ENCODE measurements around the gene TACC2. TPM values are rescaled to one million over a fixed set of nuclear protein-coding genes. Genes with fewer than 3 reads are reported as not detected.

TACC2 gene
- total RNA-seq, 4 donors from 2014 or later: 31.0 to 52.5 (median 42.2) TPM

- Histone ChIP-seq H3K27ac (peak overlapping the region in 1 of 4 donors; percentile 5), H3K36me3 (peaks cover 0 to 56% (median 0%) of the 10 kb centered on the region in 3 donors), H3K4me3 (no peak overlapping the region), H3K4me1 (no peaks in the 10 kb centered on the region), H3K27me3 (no peaks in the 10 kb centered on the region), H3K9me3 (no peaks in the 10 kb centered on the region)
- TF ChIP-seq POLR2A (IDR thresholded peaks at IDR 0.05) (no peak), CTCF (IDR thresholded peaks at IDR 0.05) (no peak), EP300 (IDR thresholded peaks at IDR 0.05) (no peak)
- 63 to 72% methylated on average over 2 of the region's 2 CpGs for WGBS, 2 donors
- no peak for DNase-seq (ENCODE audit: low spot score in 2 of 2)
Observed at GRCh38 chr10:122234416-122234815, 245.5 kb downstream of the TACC2 start.

DNA sequence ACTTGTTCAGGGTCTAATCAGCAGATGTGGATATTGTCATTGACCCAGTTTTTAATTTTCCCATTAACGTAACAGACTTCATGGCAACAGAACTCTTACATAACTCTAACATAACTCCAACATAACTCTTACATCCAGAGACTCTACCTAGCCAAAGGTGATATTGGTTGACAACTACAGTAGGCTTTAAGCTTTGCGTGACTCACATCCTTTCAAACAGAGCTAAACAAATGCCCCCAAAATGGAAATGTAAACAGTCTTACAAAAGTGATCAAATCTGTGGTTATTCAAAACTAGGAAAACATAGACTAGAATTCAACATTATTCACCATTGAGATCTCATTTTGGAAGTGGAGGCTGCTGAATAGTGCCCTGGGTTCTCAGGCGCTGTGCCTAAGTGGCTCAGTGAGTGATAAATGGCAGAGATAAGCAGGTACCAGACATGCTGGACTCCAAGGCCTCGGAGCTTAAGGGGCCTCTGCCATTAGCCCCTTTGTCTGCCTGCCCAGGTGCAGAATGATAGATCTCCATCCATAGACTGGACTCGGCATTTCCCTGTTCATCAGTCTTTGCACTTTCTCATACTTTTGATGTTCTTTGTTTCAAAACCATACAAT lies 247.8 kb downstream of the TACC2 start:
- Histone ChIP-seq H3K9me3 (no peaks in the 10 kb centered on the region), H3K27me3 (no peaks in the 10 kb centered on the region), H3K36me3 (peaks cover 0 to 53% (median 0%) of the 10 kb centered on the region in 3 donors), H3K27ac (no peak overlapping the region), H3K4me1 (no peaks in the 10 kb centered on the region), H3K4me3 (no peak overlapping the region)
- no peak for DNase-seq (ENCODE audit: low spot score in 2 of 2)
- TF ChIP-seq EP300 (IDR thresholded peaks at IDR 0.05) (no peak), POLR2A (IDR thresholded peaks at IDR 0.05) (no peak), CTCF (IDR thresholded peaks at IDR 0.05) (no peak)
- 83 to 90% methylated on average over 5 of the region's 5 CpGs for WGBS, 2 donors

GRCh38 chr10:122237331-122237990 lies 248.5 kb downstream of the TACC2 start:
- Histone ChIP-seq H3K4me3 (no peak overlapping the region), H3K9me3 (no peaks in the 10 kb centered on the region), H3K36me3 (peaks cover 0 to 57% (median 0%) of the 10 kb centered on the region in 3 donors), H3K4me1 (no peaks in the 10 kb centered on the region), H3K27me3 (no peaks in the 10 kb centered on the region), H3K27ac (no peak overlapping the region)
- 73 to 77% methylated on average over 17 of the region's 17 CpGs for WGBS, 2 donors
- TF ChIP-seq CTCF (IDR thresholded peaks at IDR 0.05) (no peak), POLR2A (IDR thresholded peaks at IDR 0.05) (no peak), EP300 (IDR thresholded peaks at IDR 0.05) (no peak)
- no peak for DNase-seq (ENCODE audit: low spot score in 2 of 2)

GRCh38 chr10:122239578-122240257 lies 250.8 kb downstream of the TACC2 start:
- no peak overlapping the region for H3K4me3 ChIP-seq
- H3K27ac ChIP-seq: peak overlapping the region in 1 of 4 donors; percentile 54
- H3K4me1 ChIP-seq: peaks cover 0 to 17% (median 0%) of the 10 kb centered on the region in 4 donors
- peaks cover 0 to 52% (median 0%) of the 10 kb centered on the region in 3 donors for H3K36me3 ChIP-seq
- H3K27me3 ChIP-seq: no peaks in the 10 kb centered on the region
- TF ChIP-seq CTCF (IDR thresholded peaks at IDR 0.05) (no peak), EP300 (IDR thresholded peaks at IDR 0.05) (peak in 1 of 2 donors; percentile 24)
- no peaks in the 10 kb centered on the region for H3K9me3 ChIP-seq
- DNase-seq (ENCODE audit: low spot score in 2 of 2): peak; percentile 28 to 64
- 83 to 89% methylated on average over 10 of the region's 10 CpGs for WGBS, 2 donors

GRCh38 chr10:122240401-122240800 lies 251.4 kb downstream of the TACC2 start:
- TF ChIP-seq CTCF (IDR thresholded peaks at IDR 0.05): no peak
- no peak for TF ChIP-seq POLR2A (IDR thresholded peaks at IDR 0.05)
- no peak for TF ChIP-seq EP300 (IDR thresholded peaks at IDR 0.05)
- Histone ChIP-seq H3K27me3 (no peaks in the 10 kb centered on the region), H3K4me1 (peaks cover 0 to 24% (median 2%) of the 10 kb centered on the region in 4 donors), H3K36me3 (peaks cover 0 to 52% (median 0%) of the 10 kb centered on the region in 3 donors), H3K27ac (peak overlapping the region in 1 of 4 donors; percentile 54), H3K9me3 (no peaks in the 10 kb centered on the region), H3K4me3 (no peak overlapping the region)
- WGBS, 2 donors: 95 to 96% methylated on average over 6 of the region's 6 CpGs
- DNase-seq (ENCODE audit: low spot score in 2 of 2): no peak

Data from tibial nerve (tissue), 4 donors.